Measurements from ENCODE around the gene CXCR5.

DNA sequence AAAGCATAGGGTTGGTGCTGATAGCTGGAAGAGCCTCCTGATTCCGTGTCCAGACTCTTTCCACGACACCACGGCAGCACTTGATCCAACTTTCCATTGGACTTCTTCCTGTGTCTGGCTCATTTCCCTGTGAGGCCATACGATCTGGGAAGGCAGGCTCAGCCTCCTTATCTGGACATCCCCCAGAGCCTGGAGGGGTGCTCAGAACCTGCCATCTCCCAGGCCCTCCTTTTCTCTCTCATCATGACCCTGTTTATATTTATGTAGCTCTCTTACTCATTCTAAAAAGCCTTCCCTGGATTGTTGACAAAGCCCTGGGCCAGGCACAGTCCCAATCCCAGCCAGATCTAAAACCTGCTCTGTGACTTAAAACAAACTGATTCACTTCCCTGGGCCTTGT lies 49.8 kb downstream of the CXCR5 start:
- TF ChIP-seq, protein P1, sequence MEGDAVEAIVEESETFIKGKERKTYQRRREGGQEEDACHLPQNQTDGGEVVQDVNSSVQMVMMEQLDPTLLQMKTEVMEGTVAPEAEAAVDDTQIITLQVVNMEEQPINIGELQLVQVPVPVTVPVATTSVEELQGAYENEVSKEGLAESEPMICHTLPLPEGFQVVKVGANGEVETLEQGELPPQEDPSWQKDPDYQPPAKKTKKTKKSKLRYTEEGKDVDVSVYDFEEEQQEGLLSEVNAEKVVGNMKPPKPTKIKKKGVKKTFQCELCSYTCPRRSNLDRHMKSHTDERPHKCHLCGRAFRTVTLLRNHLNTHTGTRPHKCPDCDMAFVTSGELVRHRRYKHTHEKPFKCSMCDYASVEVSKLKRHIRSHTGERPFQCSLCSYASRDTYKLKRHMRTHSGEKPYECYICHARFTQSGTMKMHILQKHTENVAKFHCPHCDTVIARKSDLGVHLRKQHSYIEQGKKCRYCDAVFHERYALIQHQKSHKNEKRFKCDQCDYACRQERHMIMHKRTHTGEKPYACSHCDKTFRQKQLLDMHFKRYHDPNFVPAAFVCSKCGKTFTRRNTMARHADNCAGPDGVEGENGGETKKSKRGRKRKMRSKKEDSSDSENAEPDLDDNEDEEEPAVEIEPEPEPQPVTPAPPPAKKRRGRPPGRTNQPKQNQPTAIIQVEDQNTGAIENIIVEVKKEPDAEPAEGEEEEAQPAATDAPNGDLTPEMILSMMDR (IDR thresholded peaks at IDR 0.05): no peak
- TF ChIP-seq POLR2A (IDR thresholded peaks at IDR 0.05): no peak
